Activated effector memory CD4-positive, alpha-beta T cell treated with anti-CD3 and anti-CD28 coated beads, Interleukin-2, amount 50 U/mL, for 16 hours (primary cell): Measurements from ENCODE around the gene RAI1.

ENCODE experiments used
- DNase-seq: peaks from one replicate; pipeline ENCODE4 v3.0.0-alpha.2; 2020

RAI1 gene

GRCh38 chr17:17788967-17789366 is 107.7 kb downstream of the RAI1 start:
- DNase-seq = no peak

GRCh38 chr17:17789410-17789809 is 108.2 kb downstream of the RAI1 start:
- no peak for DNase-seq

- DNase-seq = no peak
Measured at GRCh38 chr17:17789828-17790636, 108.8 kb downstream of the RAI1 start.

- no peak for DNase-seq
Measured at GRCh38 chr17:17790637-17791464, 109.6 kb downstream of the RAI1 start.

DNA sequence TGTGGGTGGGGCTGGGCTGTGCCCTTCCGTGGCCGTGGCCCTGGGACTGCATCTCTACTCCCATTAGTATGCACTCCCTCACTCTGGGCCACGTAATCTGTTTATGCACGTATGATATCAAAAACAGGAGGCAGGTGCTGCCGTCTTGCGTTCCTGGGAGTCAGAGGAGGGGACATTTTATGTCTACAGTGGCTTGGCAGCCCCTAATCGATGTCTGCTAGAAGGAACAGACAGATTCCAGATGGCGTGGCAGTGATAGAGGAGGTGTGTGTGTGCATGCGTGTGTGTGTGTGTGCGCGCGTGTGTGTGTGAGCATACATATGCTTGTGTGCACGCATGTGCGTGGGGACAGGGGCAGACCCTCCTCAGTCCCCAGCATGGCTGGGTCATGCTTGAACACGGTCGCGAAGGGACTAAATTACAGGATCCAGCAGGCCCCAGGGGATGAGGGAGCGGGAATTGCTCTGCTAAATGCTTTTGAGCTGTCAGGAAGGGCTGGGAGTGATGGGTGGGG is 110.8 kb downstream of the RAI1 start:
- no peak for DNase-seq

- DNase-seq = peak; percentile 75
Measured at GRCh38 chr17:17792551-17793377, 111.5 kb downstream of the RAI1 start.

DNA sequence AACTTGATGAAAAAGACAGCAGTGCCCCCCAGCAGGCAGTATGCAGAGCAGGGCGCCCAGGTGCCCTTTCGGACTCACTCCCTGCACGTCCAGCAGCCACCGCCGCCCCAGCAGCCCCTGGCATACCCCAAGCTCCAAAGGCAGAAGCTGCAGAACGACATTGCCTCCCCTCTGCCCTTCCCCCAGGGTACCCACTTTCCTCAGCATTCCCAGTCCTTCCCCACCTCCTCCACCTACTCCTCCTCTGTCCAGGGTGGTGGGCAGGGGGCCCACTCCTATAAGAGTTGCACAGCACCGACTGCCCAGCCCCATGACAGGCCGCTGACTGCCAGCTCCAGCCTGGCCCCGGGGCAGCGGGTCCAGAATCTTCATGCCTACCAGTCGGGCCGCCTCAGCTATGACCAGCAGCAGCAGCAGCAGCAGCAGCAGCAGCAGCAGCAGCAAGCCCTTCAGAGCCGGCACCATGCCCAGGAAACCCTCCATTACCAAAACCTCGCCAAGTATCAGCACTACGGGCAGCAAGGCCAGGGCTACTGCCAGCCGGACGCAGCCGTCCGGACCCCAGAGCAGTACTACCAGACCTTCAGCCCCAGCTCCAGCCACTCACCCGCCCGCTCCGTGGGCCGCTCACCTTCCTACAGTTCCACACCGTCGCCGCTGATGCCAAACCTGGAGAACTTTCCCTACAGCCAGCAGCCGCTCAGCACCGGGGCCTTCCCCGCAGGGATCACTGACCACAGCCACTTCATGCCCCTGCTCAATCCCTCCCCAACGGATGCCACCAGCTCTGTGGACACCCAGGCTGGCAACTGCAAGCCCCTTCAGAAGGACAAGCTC is 112.3 kb downstream of the RAI1 start:
- DNase-seq = no peak

DNA sequence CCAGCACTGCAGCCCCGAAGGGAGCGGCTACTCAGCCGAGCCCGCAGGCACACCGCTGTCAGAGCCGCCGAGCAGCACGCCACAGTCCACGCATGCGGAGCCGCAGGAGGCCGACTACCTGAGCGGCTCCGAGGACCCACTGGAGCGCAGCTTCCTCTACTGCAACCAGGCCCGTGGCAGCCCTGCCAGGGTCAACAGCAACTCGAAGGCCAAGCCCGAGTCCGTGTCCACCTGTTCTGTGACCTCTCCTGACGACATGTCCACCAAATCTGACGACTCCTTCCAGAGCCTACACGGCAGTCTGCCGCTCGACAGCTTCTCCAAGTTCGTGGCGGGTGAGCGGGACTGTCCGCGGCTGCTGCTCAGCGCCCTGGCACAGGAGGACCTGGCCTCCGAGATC is 113.1 kb downstream of the RAI1 start:
- no peak for DNase-seq

DNA sequence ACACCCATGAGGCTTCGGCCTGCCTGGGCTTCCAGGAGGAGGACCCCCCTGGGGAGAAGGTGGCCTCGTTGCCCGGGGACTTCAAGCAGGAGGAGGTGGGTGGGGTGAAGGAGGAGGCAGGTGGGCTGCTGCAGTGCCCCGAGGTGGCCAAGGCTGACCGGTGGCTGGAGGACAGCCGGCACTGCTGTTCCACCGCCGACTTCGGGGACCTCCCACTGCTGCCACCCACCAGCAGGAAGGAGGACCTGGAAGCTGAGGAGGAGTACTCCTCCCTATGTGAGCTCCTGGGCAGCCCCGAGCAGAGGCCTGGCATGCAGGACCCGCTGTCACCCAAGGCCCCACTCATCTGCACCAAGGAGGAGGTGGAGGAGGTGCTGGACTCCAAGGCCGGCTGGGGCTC is 114.0 kb downstream of the RAI1 start:
- no peak for DNase-seq

- DNase-seq = no peak
Measured at GRCh38 chr17:17795946-17796786, 114.9 kb downstream of the RAI1 start.

DNA sequence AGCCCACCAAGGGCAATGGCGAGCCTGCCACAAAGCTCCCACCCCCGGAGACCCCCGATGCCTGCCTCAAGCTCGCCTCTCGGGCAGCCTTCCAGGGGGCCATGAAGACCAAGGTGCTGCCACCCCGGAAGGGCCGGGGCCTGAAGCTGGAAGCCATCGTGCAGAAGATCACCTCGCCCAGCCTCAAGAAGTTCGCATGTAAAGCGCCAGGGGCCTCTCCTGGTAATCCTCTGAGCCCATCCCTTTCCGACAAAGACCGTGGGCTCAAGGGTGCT is 115.5 kb downstream of the RAI1 start:
- no peak for DNase-seq

DNA sequence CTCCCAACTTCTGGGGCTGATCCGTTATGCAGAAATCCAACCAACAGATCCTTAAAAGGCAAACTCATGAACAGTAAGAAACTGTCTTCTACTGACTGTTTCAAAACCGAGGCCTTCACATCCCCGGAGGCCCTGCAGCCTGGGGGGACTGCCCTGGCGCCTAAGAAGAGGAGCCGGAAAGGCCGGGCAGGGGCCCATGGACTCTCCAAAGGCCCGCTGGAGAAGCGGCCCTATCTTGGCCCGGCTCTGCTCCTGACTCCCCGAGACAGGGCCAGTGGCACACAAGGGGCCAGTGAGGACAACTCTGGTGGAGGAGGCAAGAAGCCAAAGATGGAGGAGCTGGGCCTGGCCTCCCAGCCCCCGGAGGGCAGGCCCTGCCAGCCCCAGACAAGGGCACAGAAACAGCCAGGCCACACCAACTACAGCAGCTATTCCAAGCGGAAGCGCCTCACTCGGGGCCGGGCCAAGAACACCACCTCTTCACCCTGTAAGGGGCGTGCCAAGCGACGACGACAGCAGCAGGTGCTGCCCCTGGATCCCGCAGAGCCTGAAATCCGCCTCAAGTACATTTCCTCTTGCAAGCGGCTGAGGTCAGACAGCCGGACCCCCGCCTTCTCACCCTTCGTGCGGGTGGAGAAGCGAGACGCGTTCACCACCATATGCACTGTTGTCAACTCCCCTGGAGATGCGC is 116.0 kb downstream of the RAI1 start:
- no peak for DNase-seq

DNA sequence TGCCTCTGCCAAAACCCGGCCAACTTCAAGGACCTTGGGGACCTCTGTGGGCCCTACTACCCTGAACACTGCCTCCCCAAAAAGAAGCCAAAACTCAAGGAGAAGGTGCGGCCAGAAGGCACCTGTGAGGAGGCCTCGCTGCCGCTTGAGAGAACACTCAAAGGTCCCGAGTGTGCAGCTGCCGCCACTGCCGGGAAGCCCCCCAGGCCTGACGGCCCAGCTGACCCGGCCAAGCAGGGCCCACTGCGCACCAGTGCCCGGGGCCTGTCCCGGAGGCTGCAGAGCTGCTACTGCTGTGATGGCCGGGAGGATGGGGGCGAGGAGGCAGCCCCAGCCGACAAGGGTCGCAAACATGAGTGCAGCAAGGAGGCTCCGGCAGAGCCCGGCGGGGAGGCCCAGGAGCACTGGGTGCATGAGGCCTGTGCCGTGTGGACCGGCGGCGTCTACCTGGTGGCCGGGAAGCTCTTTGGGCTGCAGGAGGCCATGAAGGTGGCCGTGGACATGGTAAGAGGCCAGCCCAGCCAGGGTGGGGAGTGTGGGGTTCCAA is 116.8 kb downstream of the RAI1 start:
- DNase-seq = no peak

DNA sequence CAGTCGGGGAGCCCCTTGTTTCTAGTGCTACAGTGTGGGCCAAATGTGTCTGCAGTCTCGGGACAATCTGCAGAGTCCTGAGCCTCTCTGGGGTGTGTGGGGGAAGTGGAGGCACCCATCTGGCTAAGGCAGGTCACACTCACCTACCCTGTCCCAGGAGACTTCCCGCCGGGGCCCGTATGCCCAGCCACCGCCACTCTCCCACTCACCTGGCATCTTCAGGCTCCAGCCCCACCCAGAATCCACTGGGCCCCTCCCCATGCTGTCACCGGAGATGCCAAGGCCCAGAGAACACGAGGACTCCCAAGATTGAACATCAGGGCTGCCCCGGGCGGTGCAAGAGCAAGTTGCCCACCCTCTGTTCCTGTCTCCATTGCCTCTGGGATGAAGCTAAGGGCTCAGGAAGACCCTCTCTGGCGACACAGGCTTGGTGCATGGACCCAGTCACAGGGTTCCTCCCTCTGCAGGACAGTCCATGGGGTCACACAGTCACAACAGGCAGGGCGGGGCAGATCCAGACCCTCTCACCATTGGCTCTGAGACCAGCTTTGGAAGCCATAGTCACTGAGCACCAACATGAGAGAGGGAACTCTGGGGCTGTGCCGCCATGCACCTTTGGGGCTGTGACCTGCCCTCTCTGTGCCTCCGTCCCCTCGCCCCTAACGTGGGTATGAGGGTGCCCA is 117.5 kb downstream of the RAI1 start:
- DNase-seq = no peak

- no peak for DNase-seq
Measured at GRCh38 chr17:17800504-17801021, 119.3 kb downstream of the RAI1 start.

DNA sequence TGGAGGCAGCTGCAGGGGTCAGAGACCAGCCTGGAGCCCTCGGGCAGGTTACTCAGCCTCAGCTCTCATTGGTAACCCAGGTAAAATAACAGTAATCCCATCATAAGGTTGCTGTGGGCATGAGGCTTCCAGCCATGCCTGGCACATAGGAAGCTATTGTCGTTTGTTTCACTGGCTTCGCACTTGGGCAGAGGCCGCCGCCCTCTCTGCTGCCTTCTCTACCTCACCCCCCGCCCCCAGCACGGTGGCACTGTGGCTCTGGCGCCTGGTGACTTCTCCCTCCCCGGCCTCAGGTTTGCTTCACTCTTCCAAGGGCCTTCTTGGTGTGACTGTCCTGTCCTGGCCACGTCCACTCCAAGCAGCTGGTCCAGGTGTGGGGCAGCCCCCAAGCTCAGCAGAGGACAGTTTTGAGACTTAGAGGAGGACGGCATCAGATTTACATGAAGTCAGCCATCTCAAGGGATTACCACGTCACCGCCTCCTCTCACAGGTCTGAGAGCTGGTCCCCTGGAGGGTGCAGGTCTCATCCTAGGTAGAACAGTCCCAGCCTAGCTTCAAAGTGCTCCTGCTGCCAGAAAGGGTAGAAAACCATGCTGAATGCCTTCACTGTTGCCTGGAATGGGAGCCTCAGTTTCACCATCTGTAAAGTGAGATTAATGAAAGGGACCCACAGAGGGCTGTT is 120.7 kb downstream of the RAI1 start:
- DNase-seq = no peak

GRCh38 chr17:17804007-17804406 is 122.7 kb downstream of the RAI1 start:
- DNase-seq = no peak

GRCh38 chr17:17805575-17805974 is 124.3 kb downstream of the RAI1 start:
- no peak for DNase-seq

GRCh38 chr17:17806035-17806434 is 124.8 kb downstream of the RAI1 start:
- DNase-seq = no peak
